MCF 10A (cell line): ENCODE measurements around the gene MRNIP. TPM values are rescaled to one million over a fixed set of nuclear protein-coding genes. Genes with fewer than 3 reads are reported as not detected.
A peak's percentile ranks its signal among the peaks of the same experiment; 100 is the strongest.

Source experiments
- BruUV-seq: library from RNA; stranded (reverse); fragments of 400-500 nt; replicated peaks from 2 replicates; lab custom pipeline; 2021; lab: Mats Ljungman, UMichigan
- CTCF ChIA-PET: fragments of 300-600 bp; sonication (Branson Sonifier 250); formaldehyde crosslinking; extraction: SDS; loops from one replicate; lab custom pipeline; 2021; ENCODE audit warnings: antibody characterized with exemption, inconsistent platforms; lab: Yijun Ruan, JAX
- POLR2A ChIA-PET: fragments of 300-600, 350-650 bp; sonication (Branson Sonifier 250); formaldehyde crosslinking; extraction: SDS; loops from one replicate; lab custom pipeline; 2020; ENCODE audit warnings: antibody characterized with exemption, inconsistent platforms; lab: Yijun Ruan, JAX
- DNase-seq: peaks from one replicate; pipeline ENCODE4 v3.0.0-alpha.2; 2018; ENCODE audit not compliant: unreplicated experiment
- H3K27ac Mint-ChIP-seq: one replicate; pipeline ENCODE4 v1.8.0; 2022; ENCODE audit warnings: mild to moderate bottlenecking, low read depth, mixed read lengths; ENCODE audit not compliant: unreplicated experiment
- H3K27me3 Mint-ChIP-seq: one replicate; pipeline ENCODE4 v1.8.0; 2022; ENCODE audit warnings: mixed read lengths; ENCODE audit not compliant: insufficient read depth, unreplicated experiment
- H3K36me3 Mint-ChIP-seq: one replicate; pipeline ENCODE4 v1.8.0; 2022; ENCODE audit warnings: mild to moderate bottlenecking, moderate library complexity, mixed read lengths; ENCODE audit not compliant: insufficient read depth, unreplicated experiment
- H3K4me1 Mint-ChIP-seq: one replicate; pipeline ENCODE4 v1.8.0; 2022; ENCODE audit warnings: mixed read lengths; ENCODE audit not compliant: insufficient read depth, unreplicated experiment
- H3K4me3 Mint-ChIP-seq: one replicate; pipeline ENCODE4 v1.8.0; 2022; ENCODE audit warnings: mild to moderate bottlenecking, moderate library complexity, mixed read lengths; ENCODE audit not compliant: unreplicated experiment
- H3K9me3 Mint-ChIP-seq: one replicate; pipeline ENCODE4 v1.8.0; 2022; ENCODE audit warnings: mixed read lengths; ENCODE audit not compliant: unreplicated experiment
- CTCF ChIP-seq: fragments of 200-600 bp; IDR thresholded peaks from one replicate; pipeline ENCODE4 v1.8.0; 2022; ENCODE audit warnings: antibody characterized with exemption, mild to moderate bottlenecking; ENCODE audit not compliant: unreplicated experiment
- intact Hi-C: fragments of 100-400 bp; cut with micrococcal nuclease; formaldehyde crosslinking; loops from 2 replicates; pipeline ENCODE4 v1.14.1; 2022
- total RNA-seq: library from RNA; stranded (reverse); gene quantifications from 2 replicates; pipeline ENCODE4 v1.2.3, GENCODE V29; 2022

Gene MRNIP
- total RNA-seq, 1 experiment from 2014 or later, result 42.8 TPM

- H3K36me3 Mint-ChIP-seq, result peaks cover 100% of the 10 kb centered on the region
- CTCF ChIA-PET, result interaction anchor here (0.6 kb wide), 1 partner anchor 66 kb away, joined by 3 read pairs; no protein-coding TSS in a partner anchor
- BruUV-seq, result no TSS peak
These were observed 29.7 kb downstream of the MRNIP start for GRCh38 chr5:179828756-179829421.

GRCh38 chr5:179827680-179828079 lies 30.9 kb downstream of the MRNIP start:
- TF ChIP-seq CTCF, result no peak
- H3K27ac Mint-ChIP-seq, result no peak overlapping the region
- ChIA-PET CTCF (interaction anchor here (0.6 kb wide), 1 partner anchor 55 kb away, joined by 4 read pairs; no protein-coding TSS in a partner anchor), POLR2A (interaction anchor here (0.9 to 1.3 kb wide), 2 partner anchors 9 to 64 kb away, joined by 4 read pairs; no protein-coding TSS in a partner anchor)
- no peak overlapping the region for H3K4me3 Mint-ChIP-seq
- no peaks in the 10 kb centered on the region for H3K9me3 Mint-ChIP-seq
- H3K4me1 Mint-ChIP-seq, result peaks cover 25% of the 10 kb centered on the region
- no peak for DNase-seq
- BruUV-seq, result no TSS peak
- intact Hi-C loops, result no loop called here
- H3K27me3 Mint-ChIP-seq, result no peaks in the 10 kb centered on the region
- peaks cover 100% of the 10 kb centered on the region for H3K36me3 Mint-ChIP-seq

More at GRCh38 chr5:179828756-179829421, 29.7 kb downstream of the MRNIP start:
- no peak overlapping the region for H3K27ac Mint-ChIP-seq
- H3K4me3 Mint-ChIP-seq, result no peak overlapping the region
- DNase-seq, result no peak
- intact Hi-C loops, result no loop called here
- TF ChIP-seq CTCF, result no peak
- POLR2A ChIA-PET, result interaction anchor here (0.9 to 3.8 kb wide), 3 partner anchors 8 to 66 kb away, joined by 3 to 14 read pairs (median 4); partner anchors contain the start of gene SQSTM1
- peaks cover 20% of the 10 kb centered on the region for H3K4me1 Mint-ChIP-seq
- H3K9me3 Mint-ChIP-seq, result no peaks in the 10 kb centered on the region
- no peaks in the 10 kb centered on the region for H3K27me3 Mint-ChIP-seq

- peaks cover 35% of the 10 kb centered on the region for H3K4me1 Mint-ChIP-seq
- H3K9me3 Mint-ChIP-seq, result no peaks in the 10 kb centered on the region
- no peak for TF ChIP-seq CTCF
- intact Hi-C loops, result no loop called here
- ChIA-PET CTCF (interaction anchor here (0.7 kb wide), 1 partner anchor 34 kb away, joined by 3 read pairs; no protein-coding TSS in a partner anchor), POLR2A (interaction anchor here (0.6 to 1.0 kb wide), 2 partner anchors 12 to 39 kb away, joined by 3 to 5 read pairs; no protein-coding TSS in a partner anchor)
- no peak for DNase-seq
- peaks cover 96% of the 10 kb centered on the region for H3K36me3 Mint-ChIP-seq
- H3K27me3 Mint-ChIP-seq, result no peaks in the 10 kb centered on the region
- H3K27ac Mint-ChIP-seq, result no peak overlapping the region
- no TSS peak for BruUV-seq
- no peak overlapping the region for H3K4me3 Mint-ChIP-seq
These were observed 32.9 kb downstream of the MRNIP start for GRCh38 chr5:179825655-179826182.

GRCh38 chr5:179824745-179825112 lies 33.9 kb downstream of the MRNIP start:
- ChIA-PET CTCF (interaction anchor here (0.6 kb wide), 1 partner anchor 27 kb away, joined by 3 read pairs; no protein-coding TSS in a partner anchor), POLR2A (interaction anchor here (0.8 kb wide), 2 partner anchors 32 to 34 kb away, joined by 3 to 4 read pairs; partner anchors contain the start of gene MRNIP)
- no peak for TF ChIP-seq CTCF
- intact Hi-C loops, result no loop called here
- no peak for DNase-seq
- Mint-ChIP-seq H3K27ac (peak overlapping the region; percentile 26), H3K4me3 (peak overlapping the region; percentile 94), H3K4me1 (peaks cover 42% of the 10 kb centered on the region), H3K36me3 (peaks cover 94% of the 10 kb centered on the region), H3K27me3 (no peaks in the 10 kb centered on the region), H3K9me3 (no peaks in the 10 kb centered on the region)
- BruUV-seq, result no TSS peak
